D721Med (cell line): ENCODE data around the gene SIL1.
"Not testable (repeated sequence)": the region's sequence is repeated elsewhere in the genome, so short reads cannot be mapped to it uniquely, and the experiment has no call there.

Experiments
- DNase-seq: peaks from one replicate; pipeline ENCODE4 v3.0.0; 2011; ENCODE audit warnings: low spot score; ENCODE audit not compliant: insufficient read length
- FAIRE-seq: peaks from 2 replicates; lab custom pipeline; 2011; peaks lifted over from hg19 to GRCh38; lab: Jason Lieb, UNC
- TF ChIP-seq, protein P1 (sequence below): IDR thresholded peaks from 2 replicates; pipeline ENCODE4 v1.5.1; 2012; ENCODE audit warnings: mild to moderate bottlenecking, control low read depth; ENCODE audit not compliant: insufficient read depth; ENCODE audit errors: missing control alignments

The SIL1 gene

DNA sequence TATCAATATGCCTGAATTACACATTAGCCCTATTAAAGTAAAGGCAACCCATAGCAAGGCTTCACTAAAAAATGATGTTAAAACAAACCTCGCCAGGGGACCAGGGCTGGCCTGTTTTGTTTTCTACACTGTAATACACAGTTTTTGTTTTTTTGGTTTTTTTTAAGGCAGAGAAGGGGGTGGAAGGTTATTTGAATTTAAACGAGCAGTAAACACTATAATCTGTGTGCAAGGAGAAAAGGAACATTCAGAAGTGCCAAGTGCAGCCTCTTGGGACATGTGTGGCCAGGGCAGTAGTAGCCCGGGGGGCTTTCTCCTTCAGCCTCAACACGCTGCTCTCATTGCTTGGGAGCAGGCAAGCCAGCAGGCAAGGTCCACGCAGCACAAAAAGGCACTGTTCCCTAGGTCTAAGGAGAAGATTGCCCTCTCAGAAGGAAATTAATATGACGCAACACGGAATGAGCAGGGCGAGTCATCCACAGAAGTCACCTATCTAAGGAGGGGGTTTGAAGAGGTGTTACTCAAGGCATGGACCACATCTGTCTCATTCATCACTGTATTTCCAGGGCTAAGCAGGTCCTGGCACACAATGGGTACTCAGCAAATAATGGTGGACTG, 16.2 kb downstream of the SIL1 start:
- DNase-seq: no peak
- TF ChIP-seq, protein P1, sequence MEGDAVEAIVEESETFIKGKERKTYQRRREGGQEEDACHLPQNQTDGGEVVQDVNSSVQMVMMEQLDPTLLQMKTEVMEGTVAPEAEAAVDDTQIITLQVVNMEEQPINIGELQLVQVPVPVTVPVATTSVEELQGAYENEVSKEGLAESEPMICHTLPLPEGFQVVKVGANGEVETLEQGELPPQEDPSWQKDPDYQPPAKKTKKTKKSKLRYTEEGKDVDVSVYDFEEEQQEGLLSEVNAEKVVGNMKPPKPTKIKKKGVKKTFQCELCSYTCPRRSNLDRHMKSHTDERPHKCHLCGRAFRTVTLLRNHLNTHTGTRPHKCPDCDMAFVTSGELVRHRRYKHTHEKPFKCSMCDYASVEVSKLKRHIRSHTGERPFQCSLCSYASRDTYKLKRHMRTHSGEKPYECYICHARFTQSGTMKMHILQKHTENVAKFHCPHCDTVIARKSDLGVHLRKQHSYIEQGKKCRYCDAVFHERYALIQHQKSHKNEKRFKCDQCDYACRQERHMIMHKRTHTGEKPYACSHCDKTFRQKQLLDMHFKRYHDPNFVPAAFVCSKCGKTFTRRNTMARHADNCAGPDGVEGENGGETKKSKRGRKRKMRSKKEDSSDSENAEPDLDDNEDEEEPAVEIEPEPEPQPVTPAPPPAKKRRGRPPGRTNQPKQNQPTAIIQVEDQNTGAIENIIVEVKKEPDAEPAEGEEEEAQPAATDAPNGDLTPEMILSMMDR: no peak
- FAIRE-seq: no peak

DNA sequence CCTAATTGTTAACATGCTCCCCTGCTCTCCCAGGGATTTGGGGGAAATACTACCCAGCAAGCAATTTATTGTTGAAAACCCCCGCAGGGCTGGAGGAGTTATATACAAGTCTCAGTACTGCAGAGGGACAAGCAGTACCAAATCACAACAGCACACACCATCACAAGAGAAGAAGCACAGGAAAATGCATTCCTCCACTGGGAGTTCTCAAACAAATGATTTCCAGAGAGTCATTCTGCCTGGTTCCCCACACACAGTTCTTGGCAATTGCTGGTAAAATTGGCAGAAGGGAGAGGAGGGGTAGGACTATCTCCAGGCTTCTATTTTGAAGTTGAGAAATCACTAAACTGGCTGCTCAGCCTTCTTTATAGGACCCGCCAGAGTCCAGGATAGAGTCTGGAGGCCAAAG, 16.8 kb downstream of the SIL1 start:
- DNase-seq (no peak), FAIRE-seq (no peak)
- TF ChIP-seq, protein P1: no peak

DNA sequence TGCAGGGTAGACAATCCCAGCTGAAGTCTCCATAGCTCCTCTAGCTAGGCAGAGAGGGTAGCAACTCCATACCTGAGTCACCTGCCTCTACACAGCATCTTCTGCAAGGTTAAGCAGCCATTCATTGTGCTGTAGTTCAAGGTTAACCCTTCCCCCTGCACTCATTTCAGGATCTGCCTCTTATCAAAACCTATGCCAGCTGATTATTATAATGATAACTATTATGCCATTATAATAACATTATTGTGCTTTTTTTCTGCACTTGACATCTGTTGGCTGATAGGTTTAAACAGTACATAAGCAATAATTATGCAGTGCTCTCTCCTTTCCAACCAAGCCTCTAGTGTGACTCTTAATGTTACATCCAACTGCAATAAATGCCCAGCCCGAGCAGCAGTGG, 17.3 kb downstream of the SIL1 start:
- no peak for DNase-seq
- TF ChIP-seq, protein P1: no peak
- FAIRE-seq: no peak

DNA sequence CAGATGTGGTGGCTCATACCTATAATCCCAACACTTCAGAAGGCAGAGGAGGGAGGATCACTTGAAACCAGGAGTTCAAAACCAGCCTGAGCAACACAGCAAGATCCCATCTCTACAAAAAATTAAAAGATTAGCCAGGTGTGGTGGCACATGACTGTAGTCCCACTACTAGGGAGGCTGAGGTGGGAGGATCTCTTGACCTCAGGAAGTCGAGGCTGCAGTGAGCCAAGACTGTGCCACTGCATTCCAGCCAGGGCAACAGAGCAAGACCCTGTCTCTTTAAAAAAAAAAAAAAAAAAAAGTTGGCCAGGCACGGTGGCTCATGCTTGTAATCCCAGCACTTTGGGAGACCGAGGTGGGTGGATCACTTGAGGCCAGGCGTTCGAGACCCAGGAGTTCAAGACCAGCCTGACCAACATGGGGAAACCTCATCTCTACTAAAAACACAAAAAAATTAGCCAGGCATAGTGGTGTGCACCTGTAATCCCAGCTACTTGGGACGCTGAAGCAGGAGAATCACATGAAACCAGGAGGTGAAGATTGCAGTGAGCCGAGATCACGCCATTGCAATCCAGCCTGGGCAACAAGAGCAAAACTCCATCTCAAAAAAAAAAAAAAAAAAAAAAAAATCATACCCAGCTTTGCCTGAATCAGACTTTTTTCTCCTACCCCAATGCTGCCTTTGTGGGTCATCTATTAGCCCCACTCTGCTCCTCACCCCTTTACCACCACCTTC, 18.2 kb downstream of the SIL1 start:
- FAIRE-seq, DNase-seq: not testable (repeated sequence)

DNA sequence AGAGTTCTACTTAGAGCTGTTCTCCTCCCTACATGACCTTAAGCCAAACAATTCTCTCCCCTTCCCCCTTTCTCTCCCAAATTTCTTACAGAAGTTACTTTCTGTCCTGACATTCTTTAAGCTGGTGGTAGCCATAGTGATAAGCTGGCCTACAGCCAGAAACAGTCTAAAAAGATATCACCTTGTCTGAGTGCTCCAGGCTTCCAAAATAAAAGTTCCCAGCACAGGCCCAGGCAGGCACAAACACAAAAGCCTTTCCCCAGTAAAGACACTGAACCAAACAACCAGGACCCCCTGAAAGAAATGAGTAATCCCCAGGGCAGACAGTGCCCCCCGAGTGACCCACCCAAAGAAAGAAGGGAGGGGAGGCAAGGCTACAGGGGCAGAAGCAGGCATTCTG, 19.2 kb downstream of the SIL1 start:
- FAIRE-seq: no peak
- DNase-seq: no peak
- TF ChIP-seq, protein P1: no peak

DNA sequence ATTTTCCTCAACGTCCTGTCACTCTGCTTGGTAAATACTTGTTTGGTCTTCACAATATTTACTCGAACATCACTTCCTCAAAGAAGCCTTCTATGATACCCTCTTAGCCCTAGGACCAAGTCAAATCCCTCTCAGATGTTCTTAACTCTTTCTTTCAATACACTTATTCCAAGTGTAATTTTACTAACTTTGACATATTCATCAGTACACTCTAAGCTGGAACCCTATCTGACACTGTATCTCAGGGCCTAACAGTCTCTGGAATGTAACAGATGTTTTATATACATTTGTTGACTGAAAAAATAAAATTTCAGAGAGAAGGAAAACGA, 19.6 kb downstream of the SIL1 start:
- TF ChIP-seq, protein P1: no peak
- FAIRE-seq (no peak), DNase-seq (no peak)

DNA sequence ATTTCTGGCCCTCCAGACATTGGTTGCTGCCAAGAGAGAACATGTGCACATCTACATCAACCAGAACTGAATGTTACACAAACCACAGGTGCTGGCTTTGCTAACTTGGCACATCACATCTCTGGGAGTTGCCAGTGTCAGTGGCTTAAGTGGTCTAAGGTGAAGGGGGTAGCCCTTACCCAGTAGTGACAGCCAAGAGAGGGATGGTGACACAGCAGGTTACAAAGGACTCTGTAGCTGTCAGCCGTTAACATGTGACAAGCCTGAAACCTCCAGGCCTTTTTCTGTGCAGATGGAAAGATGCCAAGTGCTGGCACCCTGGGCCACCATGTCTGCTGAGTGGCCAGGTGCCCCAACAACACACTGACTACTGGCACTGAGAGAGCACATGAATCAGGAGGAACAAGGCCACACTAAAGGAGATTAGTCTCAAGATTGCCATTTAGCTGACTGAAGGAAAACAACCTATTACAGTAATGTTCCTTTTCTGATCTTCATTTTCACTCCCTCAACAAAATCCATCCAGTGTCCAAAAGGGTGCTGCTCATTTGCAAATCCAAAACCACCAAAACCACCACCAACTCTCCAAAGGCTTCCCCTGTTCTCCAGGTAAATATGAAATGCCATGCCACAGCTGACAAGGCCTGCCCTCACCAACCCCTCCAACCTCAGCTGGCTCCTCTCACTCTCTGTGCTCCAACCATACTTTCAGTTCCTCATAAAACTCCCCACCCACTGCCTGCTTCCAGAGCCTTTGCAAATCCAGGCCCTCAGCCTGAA, 20.2 kb downstream of the SIL1 start:
- TF ChIP-seq, protein P1: no peak
- no peak for DNase-seq
- FAIRE-seq: no peak

DNA sequence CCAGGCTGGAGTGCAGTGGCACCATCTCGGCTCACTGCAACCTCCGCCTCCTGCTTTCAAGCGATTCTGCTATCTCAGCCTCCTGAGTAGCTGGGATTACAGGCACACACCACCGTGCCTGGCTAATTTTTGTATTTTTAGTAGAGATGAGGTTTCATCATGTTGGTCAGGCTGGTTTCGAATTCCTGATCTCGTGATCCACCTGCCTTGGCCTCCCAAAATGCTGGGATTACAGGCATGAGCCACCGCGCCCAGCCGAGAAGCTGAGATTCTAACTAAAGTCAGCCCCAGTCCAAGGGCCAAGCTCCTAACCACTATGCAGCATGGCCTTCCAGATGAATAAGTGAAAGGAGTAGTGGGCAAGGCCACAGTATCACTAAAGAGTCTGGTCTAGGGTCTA, 20.9 kb downstream of the SIL1 start:
- not testable (repeated sequence) for DNase-seq, FAIRE-seq

DNA sequence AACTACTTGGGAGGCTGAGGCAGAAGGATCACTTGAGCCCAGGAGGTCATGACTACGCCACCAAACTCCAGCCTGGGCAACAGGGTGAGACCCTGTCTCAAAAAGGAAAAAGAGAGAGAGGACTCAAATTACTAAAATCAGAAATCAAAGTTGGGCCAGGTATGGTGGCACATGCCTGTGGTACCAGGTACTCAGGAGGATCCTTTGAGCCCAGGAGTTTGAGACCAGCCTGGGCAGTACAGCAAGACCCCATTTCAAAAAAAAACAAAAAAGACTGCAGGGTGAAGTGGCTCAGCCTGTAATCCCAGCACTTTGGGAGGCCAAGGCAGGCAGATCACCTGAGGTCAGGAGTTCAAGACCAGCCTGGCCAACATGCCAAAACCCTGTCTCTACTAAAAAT, 23.8 kb downstream of the SIL1 start:
- not testable (repeated sequence) for FAIRE-seq, DNase-seq
